Fibroblast of the aortic adventitia (primary cell): ENCODE results near the gene PWWP2B. TPM values are rescaled to one million over a fixed set of nuclear protein-coding genes. Genes with fewer than 3 reads are reported as not detected.

Experiments used
- DNase-seq: peaks from one replicate; pipeline ENCODE4 v3.0.0-alpha.2; 2010; ENCODE audit warnings: low read depth
- H3K4me3 ChIP-seq: 2 replicates; pipeline ENCODE4 v1.5.1; 2011; ENCODE audit warnings: low read depth, mild to moderate bottlenecking, control low read depth, low read length, moderate library complexity
- CTCF ChIP-seq: IDR thresholded peaks from 2 replicates; pipeline ENCODE4 v1.5.1; 2011; ENCODE audit warnings: mild to moderate bottlenecking, low read length, control low read depth, inconsistent platforms; ENCODE audit not compliant: insufficient read depth
- total RNA-seq: library from RNA; depleted of rRNA; stranded (reverse); fragments of >200 nt; gene quantifications from 2 replicates; pipeline ENCODE4 v1.2.3, GENCODE V29; 2012; ENCODE audit warnings: low replicate concordance

The PWWP2B gene
- total RNA-seq, 1 donor = 7.2 TPM

- no peak overlapping the region for H3K4me3 ChIP-seq
- DNase-seq = no peak
Observed at GRCh38 chr10:132390921-132391675, 5.9 kb upstream of the PWWP2B start.

GRCh38 chr10:132391676-132392020 is 5.4 kb upstream of the PWWP2B start:
- DNase-seq = no peak
- no peak overlapping the region for H3K4me3 ChIP-seq
- TF ChIP-seq CTCF = no peak

More at GRCh38 chr10:132390921-132391675, 5.9 kb upstream of the PWWP2B start:
- TF ChIP-seq CTCF = no peak

GRCh38 chr10:132392184-132392800 is 4.7 kb upstream of the PWWP2B start:
- TF ChIP-seq CTCF = no peak
- DNase-seq = no peak
- H3K4me3 ChIP-seq = no peak overlapping the region

DNA sequence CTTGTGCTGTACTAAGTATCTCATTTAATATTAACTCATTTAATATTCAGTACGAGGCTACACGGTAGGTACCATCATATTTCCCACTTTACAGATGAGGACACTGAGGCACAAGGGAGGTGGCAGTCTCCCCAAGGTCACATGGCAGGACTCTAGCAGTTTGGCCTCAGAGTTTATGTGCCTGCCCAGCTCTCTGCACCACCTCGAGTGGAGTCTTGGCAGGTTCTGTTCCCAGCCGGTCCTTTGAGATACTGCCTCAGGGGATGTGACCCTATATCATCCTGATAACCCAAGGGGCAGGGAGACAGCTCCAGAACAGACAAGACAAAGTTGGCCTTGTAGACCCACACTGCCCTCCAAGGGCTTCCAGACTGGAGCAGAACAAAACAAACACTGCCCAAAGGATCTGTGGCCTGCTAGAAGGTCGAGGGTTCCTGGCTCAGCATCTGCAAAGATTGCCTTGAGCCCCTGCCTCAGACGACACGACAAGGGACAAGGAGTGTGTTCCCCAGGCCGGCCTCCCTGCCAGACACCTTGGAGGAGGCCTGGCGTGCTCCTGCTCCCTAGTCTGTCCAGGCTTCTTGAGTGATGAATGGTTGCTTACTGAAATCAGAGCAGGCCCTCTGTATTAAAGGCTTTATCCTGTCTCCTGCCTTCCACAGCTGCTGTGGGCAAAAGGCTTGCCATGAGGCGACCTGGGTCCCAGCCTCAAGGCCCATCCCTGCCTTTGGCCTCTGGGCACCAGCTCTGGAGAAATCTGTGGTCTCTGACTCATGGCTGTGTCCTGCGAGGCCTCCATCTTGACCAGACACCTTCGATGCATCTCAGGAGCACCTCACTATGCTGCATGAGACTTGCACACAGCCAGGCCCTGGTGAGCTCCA is 3.9 kb upstream of the PWWP2B start:
- no peak for DNase-seq
- H3K4me3 ChIP-seq = no peak overlapping the region
- no peak for TF ChIP-seq CTCF

DNA sequence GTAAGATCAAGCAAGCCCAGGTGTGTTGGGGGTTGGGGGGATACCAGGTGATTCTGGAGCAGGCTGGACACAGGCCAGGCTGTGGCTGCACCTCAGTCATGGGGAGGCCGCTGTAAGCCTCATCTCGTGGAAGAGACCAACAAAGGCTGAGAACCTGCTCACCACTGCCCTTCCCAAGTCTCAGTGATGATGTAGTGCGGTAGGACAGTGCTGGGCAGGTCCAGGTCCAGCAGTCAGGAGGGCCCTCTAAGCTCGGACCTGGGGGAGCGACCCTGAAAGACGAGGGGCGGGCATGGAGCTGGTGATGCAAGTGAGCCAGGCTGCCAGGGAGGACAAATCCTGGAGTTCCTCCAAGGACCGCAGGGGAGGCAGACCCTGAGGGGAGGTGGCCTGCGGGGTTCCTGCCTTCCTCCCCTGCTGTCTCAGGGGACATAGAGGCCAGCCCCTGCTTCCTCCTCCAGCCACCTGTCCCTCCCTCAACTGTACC is 3.3 kb upstream of the PWWP2B start:
- no peak for TF ChIP-seq CTCF
- H3K4me3 ChIP-seq = no peak overlapping the region
- no peak for DNase-seq

DNA sequence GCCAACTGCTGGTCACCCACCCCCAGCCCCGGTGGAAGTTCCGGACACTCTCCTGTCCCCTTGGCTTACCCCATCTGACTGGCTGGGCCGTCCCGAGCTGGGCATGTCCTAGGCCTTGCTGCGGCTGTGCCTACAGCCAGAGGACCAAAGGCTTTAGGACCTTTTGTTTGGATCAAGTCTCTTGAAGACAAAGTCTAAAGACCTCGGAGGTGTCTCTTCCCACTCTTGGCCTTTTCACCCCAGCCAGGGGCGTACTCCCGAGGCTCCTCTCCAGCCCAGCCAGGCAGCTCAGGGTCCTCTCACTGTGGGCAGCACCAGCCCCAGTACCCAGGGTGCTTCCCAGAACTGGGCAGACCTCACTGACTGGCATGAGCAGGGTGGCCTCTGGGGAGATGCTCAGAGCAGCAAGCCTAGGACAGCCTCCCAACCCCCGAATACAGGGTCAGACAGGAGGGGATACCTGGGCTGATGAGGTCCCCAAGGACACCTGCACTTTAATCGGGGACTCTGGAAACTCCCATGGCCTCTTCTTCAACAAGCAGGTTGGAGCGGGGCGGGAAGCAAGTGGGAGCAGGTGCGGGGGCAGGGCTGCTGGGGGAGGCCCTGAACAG is 2.7 kb upstream of the PWWP2B start:
- no peak overlapping the region for H3K4me3 ChIP-seq
- TF ChIP-seq CTCF = no peak
- DNase-seq = no peak
